Prostate gland (tissue), 2 donors: ENCODE measurements around the gene PCDHGB7. TPM values are rescaled to one million over a fixed set of nuclear protein-coding genes. Genes with fewer than 3 reads are reported as not detected.

Experiments
- DNase-seq: peaks from one replicate; pipeline ENCODE4 v3.0.0-alpha.2; 2019; ENCODE audit warnings: low spot score
- H3K27ac ChIP-seq, 2 donors: fragments of 200-600 bp; sonication (generic); 2 replicates each; pipeline ENCODE4 v1.5.1; 2017 to 2019
- H3K27me3 ChIP-seq: fragments of 200-600 bp; sonication (generic); replicated peaks from 2 replicates; pipeline ENCODE4 v1.5.1; 2019; ENCODE audit not compliant: insufficient read depth
- H3K36me3 ChIP-seq, 2 donors: fragments of 200-600 bp; sonication (generic); 1 replicate in 1 of 2; 2 replicates in 1 of 2; pipeline versions ENCODE4 v1.5.1 to v1.8.1; 2017 to 2019
- H3K4me1 ChIP-seq: fragments of 200-600 bp; sonication (generic); replicated peaks from 2 replicates; pipeline ENCODE4 v1.5.1; 2019
- H3K4me3 ChIP-seq, 2 donors: fragments of 200-600 bp; sonication (generic); 2 replicates each; pipeline ENCODE4 v1.5.1; 2017 to 2019
- H3K9me3 ChIP-seq: fragments of 200-600 bp; sonication (generic); 2 replicates; pipeline ENCODE4 v1.5.1; 2017
- CTCF ChIP-seq, 4 experiments: fragments of 200-600 bp in 2 of 4; fragments of 450-650 bp in 2 of 4; sonication (generic) in 2 of 4; IDR thresholded peaks; 1 replicate in 3 of 4; 2 replicates in 1 of 4; pipeline ENCODE4 v1.5.1; 2016 to 2019; ENCODE audit warnings: antibody characterized with exemption in 4 of 4, mild to moderate bottlenecking in 2 of 4, moderate library complexity in 2 of 4
- POLR2A ChIP-seq: fragments of 450-650 bp; IDR thresholded peaks from one replicate; pipeline ENCODE4 v1.6.1; 2016; ENCODE audit warnings: antibody characterized with exemption, mild to moderate bottlenecking
- POLR2AphosphoS5 ChIP-seq: sonication (generic); formaldehyde crosslinking; IDR thresholded peaks from one replicate; pipeline ENCODE4 v1.6.1; 2017; ENCODE audit warnings: antibody characterized with exemption
- WGBS: methylation state at CpG from one replicate; pipeline ENCODE4 v1.1.5; 2018; 5-methylcytosine and 5-hydroxymethylcytosine counted together
- intact Hi-C: fragments of 100-400 bp; cut with DNase I; formaldehyde crosslinking; loops from one replicate; pipeline ENCODE4 v1.14.2; 2022
- total RNA-seq, 2 donors: library from RNA; depleted of rRNA; stranded (reverse); fragments of >200 nt; gene quantifications; one replicate each; pipeline ENCODE4 v1.1.0, GENCODE V29; 2016

Gene PCDHGB7
- total RNA-seq, 2 donors from 2014 or later: 7.0 to 14.6 TPM

GRCh38 chr5:141419074-141419880, 1.8 kb downstream of the PCDHGB7 start:
- Histone ChIP-seq H3K27me3 (no peaks in the 10 kb centered on the region), H3K27ac (no peak overlapping the region), H3K4me1 (no peaks in the 10 kb centered on the region), H3K9me3 (no peaks in the 10 kb centered on the region), H3K4me3 (no peak overlapping the region), H3K36me3 (no peaks in the 10 kb centered on the region)
- DNase-seq: no peak
- 27% methylated on average over 71 of the region's 74 CpGs for WGBS
- TF ChIP-seq CTCF (IDR thresholded peaks at IDR 0.05): no peak
- intact Hi-C loops: loop anchor here (10.0 kb wide), 1 partner anchor 106 kb away; no protein-coding TSS in a partner anchor

GRCh38 chr5:141420855-141421488, 3.5 kb downstream of the PCDHGB7 start, which contains the start of gene PCDHGA11:
Gene PCDHGA11 (plus strand): TSS chr5:141421051. CDS start chr5:141421228, 177 bp downstream.
- WGBS: 10% methylated on average over 42 of the region's 42 CpGs
- Histone ChIP-seq H3K9me3 (no peaks in the 10 kb centered on the region), H3K4me1 (no peaks in the 10 kb centered on the region), H3K4me3 (no peak within 1 kb of the TSS), H3K36me3 (no peaks in the 10 kb centered on the region), H3K27ac (no peak within 1 kb of the TSS), H3K27me3 (no peaks in the 10 kb centered on the region)
- DNase-seq: no peak
- no peak for TF ChIP-seq POLR2A
- TF ChIP-seq POLR2AphosphoS5: no peak
- TF ChIP-seq CTCF (IDR thresholded peaks at IDR 0.05): peak in 3 of 4 experiments; percentile 25 to 49 (median 43)
- intact Hi-C loops: no loop called here

- H3K36me3 ChIP-seq: no peaks in the 10 kb centered on the region
- 12% methylated on average over 13 of the region's 13 CpGs for WGBS
- no peak overlapping the region for H3K27ac ChIP-seq
- no peak overlapping the region for H3K4me3 ChIP-seq
- no peaks in the 10 kb centered on the region for H3K27me3 ChIP-seq
- H3K4me1 ChIP-seq: no peaks in the 10 kb centered on the region
- TF ChIP-seq POLR2A (no peak), POLR2AphosphoS5 (no peak), CTCF (IDR thresholded peaks at IDR 0.05) (no peak)
- H3K9me3 ChIP-seq: no peaks in the 10 kb centered on the region
- intact Hi-C loops: no loop called here
- DNase-seq: no peak
Observed at GRCh38 chr5:141421489-141421855, 4.0 kb downstream of the PCDHGB7 start.

GRCh38 chr5:141422742-141423291, 5.3 kb downstream of the PCDHGB7 start:
- Histone ChIP-seq H3K36me3 (no peaks in the 10 kb centered on the region), H3K27ac (no peak overlapping the region), H3K4me1 (no peaks in the 10 kb centered on the region), H3K4me3 (no peak overlapping the region), H3K27me3 (no peaks in the 10 kb centered on the region), H3K9me3 (peaks cover 5% of the 10 kb centered on the region)
- no peak for DNase-seq
- TF ChIP-seq CTCF (IDR thresholded peaks at IDR 0.05) (no peak), POLR2AphosphoS5 (no peak), POLR2A (no peak)
- intact Hi-C loops: no loop called here
- WGBS: 21% methylated on average over 42 of the region's 42 CpGs
